Mesendoderm (in vitro differentiated cells): ENCODE results near the gene ERO1B.

Experiments used
- DNase-seq: peaks from one replicate; pipeline ENCODE4 v3.0.0; 2013
- H2AK5ac ChIP-seq: 2 replicates; pipeline ENCODE4 v1.6.1; 2013; ENCODE audit warnings: low read length, inconsistent platforms
- H2BK120ac ChIP-seq: 2 replicates; pipeline ENCODE4 v1.6.1; 2013; ENCODE audit warnings: low read depth, mild to moderate bottlenecking, low read length, moderate library complexity, mixed read lengths
- H2BK15ac ChIP-seq: replicated peaks from 2 replicates; pipeline ENCODE4 v1.6.1; 2013; ENCODE audit warnings: low read depth, mild to moderate bottlenecking, moderate library complexity
- H2BK5ac ChIP-seq: 2 replicates; pipeline ENCODE4 v1.6.1; 2013; ENCODE audit warnings: low read length, inconsistent platforms
- H3K18ac ChIP-seq: 2 replicates; pipeline ENCODE4 v1.6.1; 2013; ENCODE audit warnings: mild to moderate bottlenecking, low read length, mixed read lengths
- H3K23ac ChIP-seq: one replicate; pipeline ENCODE4 v1.6.1; 2013; ENCODE audit warnings: low read length
- H3K27ac ChIP-seq: 2 replicates; pipeline ENCODE4 v1.5.1; 2013; ENCODE audit warnings: low read depth, mild to moderate bottlenecking, inconsistent platforms, low read length, moderate library complexity
- H3K27me3 ChIP-seq: 2 replicates; pipeline ENCODE4 v1.6.1; 2013; ENCODE audit warnings: low read length, control low read depth, mild to moderate bottlenecking, inconsistent platforms; ENCODE audit not compliant: insufficient read depth, poor library complexity
- H3K36me3 ChIP-seq: 2 replicates; pipeline ENCODE4 v1.6.1; 2013; ENCODE audit warnings: low read length, inconsistent platforms; ENCODE audit not compliant: control insufficient read depth, insufficient read depth
- H3K4ac ChIP-seq: one replicate; pipeline ENCODE4 v1.6.1; 2013; ENCODE audit warnings: low read depth, mild to moderate bottlenecking, low read length, moderate library complexity
- H3K4me1 ChIP-seq: 2 replicates; pipeline ENCODE4 v1.6.1; 2013; ENCODE audit warnings: low read depth, low read length, inconsistent platforms; ENCODE audit not compliant: control insufficient read depth
- H3K4me2 ChIP-seq: 2 replicates; pipeline ENCODE4 v1.6.1; 2013; ENCODE audit warnings: low read length
- H3K4me3 ChIP-seq: 2 replicates; pipeline ENCODE4 v1.5.1; 2013; ENCODE audit warnings: mild to moderate bottlenecking, low read length
- H3K56ac ChIP-seq: one replicate; pipeline ENCODE4 v1.6.1; 2013; ENCODE audit warnings: low read length
- H3K79me1 ChIP-seq: 2 replicates; pipeline ENCODE4 v1.6.1; 2013; ENCODE audit warnings: low read length, inconsistent platforms
- H3K79me2 ChIP-seq: 2 replicates; pipeline ENCODE4 v1.6.1; 2013; ENCODE audit warnings: mild to moderate bottlenecking, low read length; ENCODE audit not compliant: control insufficient read depth, insufficient read depth
- H3K9ac ChIP-seq: 2 replicates; pipeline ENCODE4 v1.6.1; 2013; ENCODE audit warnings: low read length, inconsistent platforms
- H4K5ac ChIP-seq: one replicate; pipeline ENCODE4 v1.6.1; 2013; ENCODE audit warnings: low read length
- H4K8ac ChIP-seq: one replicate; pipeline ENCODE4 v1.6.1; 2013; ENCODE audit warnings: low read depth, mild to moderate bottlenecking, control low read depth, low read length, moderate library complexity
- WGBS: extraction: QIAGEN DNeasy Blood & Tissue Kit; methylation state at CpG from one replicate; pipeline ENCODE4 v1.1.7; 2013; ENCODE audit warnings: low lambda C conversion rate, missing lambda C conversion rate; ENCODE audit not compliant: insufficient coverage; ENCODE audit errors: extremely low coverage; 5-methylcytosine and 5-hydroxymethylcytosine counted together

ERO1B gene

DNA sequence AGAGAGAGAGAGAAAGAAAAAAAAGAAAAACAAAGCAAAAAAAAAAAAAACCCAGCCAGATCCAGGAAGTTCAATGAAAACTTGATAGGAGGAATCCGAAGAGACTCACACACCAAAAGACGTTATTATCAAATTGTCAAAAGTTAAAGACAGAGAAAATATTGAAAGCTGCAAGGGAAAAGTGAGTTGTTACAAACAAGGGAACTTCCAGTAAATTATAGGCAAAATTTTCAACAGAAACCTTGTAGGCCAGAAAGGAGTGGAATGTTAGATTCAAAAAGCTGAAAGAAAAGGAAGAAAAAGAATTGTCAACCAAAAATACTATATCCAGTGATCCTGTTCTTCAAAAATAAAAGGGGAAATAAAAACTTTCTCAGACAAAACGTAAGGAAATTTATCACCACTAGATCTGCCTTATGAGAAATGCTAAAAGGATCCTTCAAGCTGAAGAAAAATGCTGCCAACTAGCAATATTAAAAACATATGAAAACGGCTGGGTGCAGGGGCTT lies 23.6 kb downstream of the ERO1B start:
- H3K4me3 ChIP-seq = no peak overlapping the region

GRCh38 chr1:236257216-236257615 lies 24.5 kb downstream of the ERO1B start:
- no peak overlapping the region for H4K8ac ChIP-seq
- H3K4me1 ChIP-seq = no peaks in the 10 kb centered on the region
- no peak overlapping the region for H2AK5ac ChIP-seq
- H3K27me3 ChIP-seq = no peaks in the 10 kb centered on the region
- H3K23ac ChIP-seq = no peak overlapping the region
- H3K4me2 ChIP-seq = no peak overlapping the region
- H3K79me1 ChIP-seq = no peaks in the 10 kb centered on the region
- no peak overlapping the region for H3K9ac ChIP-seq
- H3K36me3 ChIP-seq = no peaks in the 10 kb centered on the region
- H3K79me2 ChIP-seq = no peaks in the 10 kb centered on the region
- H3K56ac ChIP-seq = no peak overlapping the region
- no peak overlapping the region for H2BK120ac ChIP-seq
- no peak overlapping the region for H2BK15ac ChIP-seq
- H3K27ac ChIP-seq = no peak overlapping the region
- no peak for DNase-seq
- no peak overlapping the region for H3K18ac ChIP-seq
- no peak overlapping the region for H3K4ac ChIP-seq
- H3K4me3 ChIP-seq = no peak overlapping the region
- H4K5ac ChIP-seq = no peak overlapping the region
- H2BK5ac ChIP-seq = no peak overlapping the region

More for the DNA sequence above, 23.6 kb downstream of the ERO1B start:
- no peak overlapping the region for H3K4me2 ChIP-seq
- no peaks in the 10 kb centered on the region for H3K4me1 ChIP-seq
- H4K8ac ChIP-seq = no peak overlapping the region
- no peak overlapping the region for H3K9ac ChIP-seq
- H3K79me2 ChIP-seq = no peaks in the 10 kb centered on the region
- H3K79me1 ChIP-seq = no peaks in the 10 kb centered on the region
- no peak overlapping the region for H2BK120ac ChIP-seq
- WGBS = no CpG with 5 or more reads among the region's 4 CpGs
- DNase-seq = no peak
- no peak overlapping the region for H2BK5ac ChIP-seq
- no peaks in the 10 kb centered on the region for H3K36me3 ChIP-seq
- no peak overlapping the region for H3K56ac ChIP-seq
- H3K18ac ChIP-seq = no peak overlapping the region
- H3K4ac ChIP-seq = no peak overlapping the region
- no peak overlapping the region for H3K23ac ChIP-seq
- H2AK5ac ChIP-seq = no peak overlapping the region
- H4K5ac ChIP-seq = no peak overlapping the region
- H3K27me3 ChIP-seq = no peaks in the 10 kb centered on the region
- H2BK15ac ChIP-seq = no peak overlapping the region
- no peak overlapping the region for H3K27ac ChIP-seq

DNA sequence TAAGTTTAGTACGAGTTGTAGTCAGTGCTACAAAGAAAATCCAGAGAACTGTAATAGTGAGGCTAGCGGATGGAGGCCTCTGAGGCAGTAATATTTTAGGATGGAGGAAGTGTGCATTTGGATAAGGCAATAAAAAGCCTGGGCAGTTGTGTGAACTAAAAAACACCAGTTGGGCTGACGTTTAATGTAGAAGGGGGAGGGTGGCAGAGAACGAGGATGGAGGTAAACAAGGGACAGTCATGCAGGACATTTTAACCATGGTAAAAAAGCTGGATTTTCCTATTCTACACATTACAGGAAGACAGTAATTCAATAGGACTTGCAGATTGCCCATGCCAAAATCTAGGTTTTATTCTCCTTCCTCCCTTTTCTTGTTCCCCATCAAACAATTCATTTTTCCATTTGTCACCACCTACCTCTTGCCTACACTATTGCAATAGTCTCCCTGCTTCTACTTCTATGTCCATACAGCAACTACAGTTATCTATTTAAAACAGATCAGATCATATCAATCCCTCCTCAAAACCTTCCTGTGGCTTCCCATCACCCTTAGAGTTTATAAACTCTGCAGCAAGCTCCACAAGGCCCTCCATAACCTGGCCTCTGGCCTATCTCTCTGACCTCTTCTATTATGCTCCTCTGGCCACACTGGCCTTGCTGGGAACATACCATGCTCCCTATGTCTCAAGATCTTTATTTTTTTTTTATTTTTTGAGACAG lies 27.7 kb downstream of the ERO1B start:
- WGBS = no CpG with 5 or more reads among the region's 4 CpGs
- Histone ChIP-seq H3K4me2 (no peak overlapping the region), H3K23ac (no peak overlapping the region), H2BK120ac (no peak overlapping the region), H3K18ac (no peak overlapping the region), H2BK5ac (no peak overlapping the region), H2AK5ac (no peak overlapping the region), H3K4me1 (no peaks in the 10 kb centered on the region), H4K5ac (no peak overlapping the region), H2BK15ac (no peak overlapping the region), H3K79me1 (no peaks in the 10 kb centered on the region), H4K8ac (no peak overlapping the region), H3K36me3 (no peaks in the 10 kb centered on the region), H3K4me3 (no peak overlapping the region), H3K27me3 (no peaks in the 10 kb centered on the region), H3K56ac (no peak overlapping the region), H3K79me2 (no peaks in the 10 kb centered on the region), H3K9ac (no peak overlapping the region), H3K4ac (no peak overlapping the region), H3K27ac (no peak overlapping the region)
- no peak for DNase-seq

DNA sequence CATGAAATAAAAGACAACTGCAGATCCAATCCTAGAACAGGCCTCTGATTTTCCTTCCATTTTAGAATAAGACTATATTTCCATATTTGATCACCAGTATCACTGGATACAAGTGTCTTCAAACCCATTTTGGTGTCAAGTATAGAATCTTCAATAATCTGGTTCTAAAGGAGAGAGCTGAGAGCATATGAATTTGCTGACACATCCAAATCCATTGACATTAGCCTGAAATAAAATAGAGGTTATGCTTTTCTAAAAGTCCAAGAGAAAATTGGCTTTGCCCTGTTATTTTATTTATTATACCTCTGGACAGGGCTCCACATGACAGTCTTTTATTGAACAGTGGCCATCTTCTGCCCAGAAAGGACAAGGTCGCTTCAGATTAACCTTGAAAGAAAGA lies 28.6 kb downstream of the ERO1B start:
- no peak overlapping the region for H4K5ac ChIP-seq
- H2AK5ac ChIP-seq = no peak overlapping the region
- H3K56ac ChIP-seq = no peak overlapping the region
- no peak overlapping the region for H4K8ac ChIP-seq
- no peak for DNase-seq
- no CpG with 5 or more reads among the region's 1 CpG for WGBS
- H2BK5ac ChIP-seq = no peak overlapping the region
- no peaks in the 10 kb centered on the region for H3K79me2 ChIP-seq
- H3K4me2 ChIP-seq = no peak overlapping the region
- H3K4ac ChIP-seq = no peak overlapping the region
- no peak overlapping the region for H3K9ac ChIP-seq
- H3K4me1 ChIP-seq = no peaks in the 10 kb centered on the region
- no peak overlapping the region for H3K4me3 ChIP-seq
- H2BK15ac ChIP-seq = no peak overlapping the region
- H3K79me1 ChIP-seq = no peaks in the 10 kb centered on the region
- H3K27ac ChIP-seq = no peak overlapping the region
- no peaks in the 10 kb centered on the region for H3K36me3 ChIP-seq
- H3K23ac ChIP-seq = no peak overlapping the region
- no peaks in the 10 kb centered on the region for H3K27me3 ChIP-seq
- no peak overlapping the region for H3K18ac ChIP-seq
- H2BK120ac ChIP-seq = no peak overlapping the region

DNA sequence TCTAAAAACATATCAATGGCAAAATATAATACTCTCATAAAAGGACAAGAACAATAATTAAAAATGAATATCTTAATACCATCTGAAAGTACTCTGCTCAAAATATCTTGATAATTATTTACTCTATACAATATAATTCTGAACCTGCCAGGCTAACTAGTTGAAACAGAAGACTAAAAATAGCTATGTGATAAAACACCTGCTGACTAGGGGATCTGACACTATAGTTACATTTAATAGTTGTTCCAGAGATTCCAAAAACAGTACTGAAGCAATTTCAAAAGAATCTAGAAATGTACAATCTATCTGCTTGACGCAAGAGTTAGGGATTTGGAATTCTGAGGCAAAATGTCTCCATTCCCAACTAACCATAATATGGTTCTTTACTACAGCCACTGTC lies 30.2 kb downstream of the ERO1B start:
- no peak overlapping the region for H3K23ac ChIP-seq
- no peaks in the 10 kb centered on the region for H3K27me3 ChIP-seq
- H3K4me3 ChIP-seq = no peak overlapping the region
- H3K56ac ChIP-seq = no peak overlapping the region
- H2BK15ac ChIP-seq = no peak overlapping the region
- no peak for DNase-seq
- H3K4me2 ChIP-seq = no peak overlapping the region
- H2BK5ac ChIP-seq = no peak overlapping the region
- no peak overlapping the region for H3K18ac ChIP-seq
- H3K79me2 ChIP-seq = no peaks in the 10 kb centered on the region
- H3K9ac ChIP-seq = no peak overlapping the region
- no peak overlapping the region for H3K4ac ChIP-seq
- WGBS = no CpG with 5 or more reads among the region's 1 CpG
- H3K4me1 ChIP-seq = no peaks in the 10 kb centered on the region
- no peak overlapping the region for H4K5ac ChIP-seq
- H3K27ac ChIP-seq = no peak overlapping the region
- H2BK120ac ChIP-seq = no peak overlapping the region
- H2AK5ac ChIP-seq = no peak overlapping the region
- H3K79me1 ChIP-seq = no peaks in the 10 kb centered on the region
- no peak overlapping the region for H4K8ac ChIP-seq
- no peaks in the 10 kb centered on the region for H3K36me3 ChIP-seq

DNA sequence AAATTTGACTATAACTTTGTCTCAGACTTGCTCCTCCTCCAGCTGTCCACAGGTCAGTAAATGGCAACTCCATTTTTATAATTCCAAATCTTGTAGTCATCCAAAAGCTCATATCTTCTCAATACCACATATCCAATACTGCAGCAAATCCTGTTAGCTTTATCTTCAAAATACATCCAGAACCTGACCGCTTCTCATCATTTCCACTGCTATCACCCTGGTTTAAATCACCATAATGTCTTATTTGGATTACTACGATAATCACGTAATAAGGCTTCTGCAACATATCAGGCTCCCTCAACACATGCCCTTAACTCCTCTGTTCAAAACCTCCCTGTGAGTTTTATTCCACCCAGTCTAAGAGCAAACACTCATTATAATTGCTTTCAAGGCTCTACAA lies 34.5 kb downstream of the ERO1B start:
- no peak for DNase-seq
- Histone ChIP-seq H3K4me3 (no peak overlapping the region), H3K27ac (no peak overlapping the region), H3K56ac (no peak overlapping the region), H3K27me3 (no peaks in the 10 kb centered on the region), H3K79me2 (no peaks in the 10 kb centered on the region), H3K79me1 (no peaks in the 10 kb centered on the region), H2AK5ac (no peak overlapping the region), H4K5ac (no peak overlapping the region), H3K23ac (no peak overlapping the region), H2BK120ac (no peak overlapping the region), H2BK5ac (no peak overlapping the region), H3K9ac (no peak overlapping the region), H3K4me2 (no peak overlapping the region), H2BK15ac (no peak overlapping the region), H3K36me3 (no peaks in the 10 kb centered on the region), H3K18ac (no peak overlapping the region), H4K8ac (no peak overlapping the region), H3K4me1 (no peaks in the 10 kb centered on the region), H3K4ac (no peak overlapping the region)
- WGBS = no CpG with 5 or more reads among the region's 3 CpGs
